HEK293 (cell line): ENCODE measurements around the gene CMTM8.

ENCODE experiments used
- CTCF ChIA-PET: fragments of 350-600 bp; formaldehyde crosslinking; extraction: SDS; loops from one replicate; lab custom pipeline; 2021; ENCODE audit warnings: antibody characterized with exemption; lab: Yijun Ruan, JAX
- POLR2A ChIA-PET: fragments of 300-600 bp; formaldehyde crosslinking; extraction: SDS; loops from one replicate; lab custom pipeline; 2020; ENCODE audit warnings: antibody characterized with exemption, inconsistent platforms; lab: Yijun Ruan, JAX
- H3K27ac ChIP-seq: fragments of 200-500 bp; sonication (Bioruptor generic); 2 replicates; pipeline ENCODE4 v1.5.1; 2014; ENCODE audit warnings: low read depth, low read length, control low read depth, inconsistent platforms; ENCODE audit errors: extremely low read depth
- H3K36me3 ChIP-seq, 2 experiments: fragments of 200-500 bp in 1 of 2; sonication (Bioruptor generic) in 1 of 2; 1 replicate in 1 of 2; 2 replicates in 1 of 2; pipeline ENCODE4 v1.5.1; 2014 to 2017; ENCODE audit warnings: inconsistent platforms in 2 of 2, low read length in 2 of 2; ENCODE audit not compliant: control insufficient read depth in 2 of 2, insufficient read depth in 1 of 2
- H3K4me1 ChIP-seq: fragments of 200-500 bp; sonication (Bioruptor generic); 2 replicates; pipeline ENCODE4 v1.5.1; 2014; ENCODE audit warnings: mild to moderate bottlenecking, low read length, inconsistent platforms; ENCODE audit not compliant: control insufficient read depth, insufficient read depth
- H3K4me3 ChIP-seq: 2 replicates; pipeline ENCODE4 v1.5.1; 2011; ENCODE audit warnings: low read depth, mild to moderate bottlenecking, control low read depth, low read length, moderate library complexity
- H3K9me3 ChIP-seq: fragments of 200-500 bp; sonication (Bioruptor generic); 2 replicates; pipeline ENCODE4 v1.5.1; 2014; ENCODE audit warnings: low read depth, low read length, inconsistent platforms; ENCODE audit not compliant: control insufficient read depth, insufficient read depth
- ATF2 ChIP-seq: fragments of 450-650 bp; formaldehyde crosslinking; IDR thresholded peaks from 2 replicates; pipeline ENCODE4 v1.5.1; 2016; ENCODE audit warnings: missing biosample characterization, missing genetic modification characterization, low read depth
- BCL6B ChIP-seq: fragments of 450-650 bp; formaldehyde crosslinking; IDR thresholded peaks from 2 replicates; pipeline ENCODE4 v1.5.1; 2017; ENCODE audit warnings: missing biosample characterization, missing genetic modification characterization
- GLIS2 ChIP-seq: fragments of 450-650 bp; formaldehyde crosslinking; IDR thresholded peaks from 2 replicates; pipeline ENCODE4 v1.5.1; 2016; ENCODE audit warnings: missing biosample characterization, missing genetic modification characterization
- KLF9 ChIP-seq: fragments of 450-650 bp; formaldehyde crosslinking; IDR thresholded peaks from 2 replicates; pipeline ENCODE4 v1.5.1; 2016; ENCODE audit warnings: missing biosample characterization, missing genetic modification characterization, low read depth
- OSR2 ChIP-seq: fragments of 450-650 bp; formaldehyde crosslinking; IDR thresholded peaks from 2 replicates; pipeline ENCODE4 v1.5.1; 2016; ENCODE audit warnings: missing biosample characterization, missing genetic modification characterization
- PATZ1 ChIP-seq: fragments of 450-650 bp; formaldehyde crosslinking; IDR thresholded peaks from 2 replicates; pipeline ENCODE4 v1.5.1; 2016; ENCODE audit warnings: missing biosample characterization, missing genetic modification characterization
- TCF7L2 ChIP-seq: IDR thresholded peaks from 2 replicates; pipeline ENCODE4 v1.6.1; 2011; ENCODE audit warnings: low read depth, mild to moderate bottlenecking, inconsistent platforms, low read length, moderate library complexity, borderline replicate concordance
- WT1 ChIP-seq: fragments of 450-650 bp; formaldehyde crosslinking; IDR thresholded peaks from 2 replicates; pipeline ENCODE4 v1.5.1; 2016; ENCODE audit warnings: missing biosample characterization, missing genetic modification characterization
- ZBTB8A ChIP-seq: fragments of 450-650 bp; formaldehyde crosslinking; IDR thresholded peaks from 2 replicates; pipeline ENCODE4 v1.5.1; 2016; ENCODE audit warnings: missing biosample characterization, missing genetic modification characterization
- ZFHX2 ChIP-seq: fragments of 450-650 bp; formaldehyde crosslinking; conservative IDR thresholded peaks from 2 replicates; pipeline ENCODE4 v1.5.1; 2016; ENCODE audit warnings: missing biosample characterization, missing genetic modification characterization
- ZNF140 ChIP-seq: fragments of 450-650 bp; formaldehyde crosslinking; IDR thresholded peaks from 2 replicates; pipeline ENCODE4 v1.5.1; 2016; ENCODE audit warnings: missing biosample characterization, missing genetic modification characterization
- ZNF169 ChIP-seq: fragments of 450-650 bp; formaldehyde crosslinking; IDR thresholded peaks from 2 replicates; pipeline ENCODE4 v1.5.1; 2016; ENCODE audit warnings: missing biosample characterization, missing genetic modification characterization
- ZNF239 ChIP-seq: fragments of 450-650 bp; formaldehyde crosslinking; IDR thresholded peaks from 2 replicates; pipeline ENCODE4 v1.5.1; 2016; ENCODE audit warnings: missing biosample characterization, missing genetic modification characterization
- ZNF24 ChIP-seq: fragments of 450-650 bp; formaldehyde crosslinking; IDR thresholded peaks from 2 replicates; pipeline ENCODE4 v1.5.1; 2016; ENCODE audit warnings: missing biosample characterization, missing genetic modification characterization
- ZNF366 ChIP-seq: fragments of 450-650 bp; formaldehyde crosslinking; conservative IDR thresholded peaks from 2 replicates; pipeline ENCODE4 v1.5.1; 2016; ENCODE audit warnings: missing biosample characterization, missing genetic modification characterization
- ZNF529 ChIP-seq: fragments of 450-650 bp; formaldehyde crosslinking; IDR thresholded peaks from 2 replicates; pipeline ENCODE4 v1.5.1; 2017; ENCODE audit warnings: missing genetic modification characterization, missing biosample characterization; ENCODE audit not compliant: insufficient replicate concordance
- ZNF555 ChIP-seq: fragments of 450-650 bp; formaldehyde crosslinking; conservative IDR thresholded peaks from 2 replicates; pipeline ENCODE4 v1.5.1; 2017; ENCODE audit warnings: missing biosample characterization, mild to moderate bottlenecking, missing genetic modification characterization, inconsistent platforms
- ZNF558 ChIP-seq: fragments of 450-650 bp; formaldehyde crosslinking; IDR thresholded peaks from 2 replicates; pipeline ENCODE4 v1.5.1; 2016; ENCODE audit warnings: missing biosample characterization, missing genetic modification characterization
- ZNF585B ChIP-seq: fragments of 450-650 bp; formaldehyde crosslinking; IDR thresholded peaks from 2 replicates; pipeline ENCODE4 v1.5.1; 2016; ENCODE audit warnings: missing biosample characterization, missing genetic modification characterization
- ZNF626 ChIP-seq: fragments of 450-650 bp; sonication (Bioruptor Pico); formaldehyde crosslinking; IDR thresholded peaks from 2 replicates; pipeline ENCODE4 v1.5.1; 2018; ENCODE audit warnings: missing biosample characterization, missing genetic modification characterization, inconsistent platforms
- ZNF707 ChIP-seq: fragments of 450-650 bp; formaldehyde crosslinking; IDR thresholded peaks from 2 replicates; pipeline ENCODE4 v1.5.1; 2016; ENCODE audit warnings: missing biosample characterization, missing genetic modification characterization
- ZSCAN30 ChIP-seq: fragments of 450-650 bp; IDR thresholded peaks from 2 replicates; pipeline ENCODE4 v1.5.1; 2018; ENCODE audit warnings: missing biosample characterization, mild to moderate bottlenecking, missing genetic modification characterization, moderate library complexity
- ZSCAN5A ChIP-seq: fragments of 450-650 bp; formaldehyde crosslinking; IDR thresholded peaks from 2 replicates; pipeline ENCODE4 v1.5.1; 2016; ENCODE audit warnings: missing biosample characterization, missing genetic modification characterization
- TF ChIP-seq, protein P1 (sequence below): fragments of 450-650 bp; formaldehyde crosslinking; IDR thresholded peaks from 2 replicates; pipeline ENCODE4 v1.5.1; 2016; ENCODE audit warnings: missing biosample characterization, missing genetic modification characterization
- TF ChIP-seq, protein P2 (sequence below): fragments of 450-650 bp; formaldehyde crosslinking; IDR thresholded peaks from 2 replicates; pipeline ENCODE4 v1.5.1; 2016; ENCODE audit warnings: missing biosample characterization, missing genetic modification characterization
- TF ChIP-seq, protein P3 (sequence below): fragments of 450-650 bp; formaldehyde crosslinking; optimal IDR thresholded peaks from 2 replicates; pipeline ENCODE3; 2016; ENCODE audit warnings: missing biosample characterization, mild to moderate bottlenecking, missing genetic modification characterization

Gene CMTM8

DNA sequence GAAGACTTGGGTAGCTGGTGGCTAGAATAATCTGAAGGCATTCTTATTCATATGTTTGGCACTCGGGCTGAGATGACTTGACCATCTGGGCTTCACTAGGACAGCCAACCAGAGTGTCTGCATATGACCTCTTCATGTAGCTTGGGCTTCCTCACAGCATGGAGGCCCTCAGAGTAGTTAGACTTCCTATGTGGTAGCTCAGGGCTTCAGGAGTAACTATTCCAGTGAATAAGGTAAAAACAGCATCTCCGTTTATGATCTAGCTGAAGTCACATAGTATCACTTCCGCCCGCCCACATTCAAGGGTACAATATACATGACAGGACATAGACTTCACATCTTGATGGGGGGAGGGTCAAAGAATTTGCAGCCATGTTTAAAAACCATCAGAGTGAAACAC is 18.9 kb upstream of the CMTM8 start:
- POLR2A ChIA-PET, result no interaction called here
- no peak overlapping the region for H3K27ac ChIP-seq
- no peak for TF ChIP-seq ZNF24 (tag by site-specific recombination)
- TF ChIP-seq ATF2 (tag by site-specific recombination), result no peak
- no peak for TF ChIP-seq KLF9 (tag by site-specific recombination)
- TF ChIP-seq, protein P1, sequence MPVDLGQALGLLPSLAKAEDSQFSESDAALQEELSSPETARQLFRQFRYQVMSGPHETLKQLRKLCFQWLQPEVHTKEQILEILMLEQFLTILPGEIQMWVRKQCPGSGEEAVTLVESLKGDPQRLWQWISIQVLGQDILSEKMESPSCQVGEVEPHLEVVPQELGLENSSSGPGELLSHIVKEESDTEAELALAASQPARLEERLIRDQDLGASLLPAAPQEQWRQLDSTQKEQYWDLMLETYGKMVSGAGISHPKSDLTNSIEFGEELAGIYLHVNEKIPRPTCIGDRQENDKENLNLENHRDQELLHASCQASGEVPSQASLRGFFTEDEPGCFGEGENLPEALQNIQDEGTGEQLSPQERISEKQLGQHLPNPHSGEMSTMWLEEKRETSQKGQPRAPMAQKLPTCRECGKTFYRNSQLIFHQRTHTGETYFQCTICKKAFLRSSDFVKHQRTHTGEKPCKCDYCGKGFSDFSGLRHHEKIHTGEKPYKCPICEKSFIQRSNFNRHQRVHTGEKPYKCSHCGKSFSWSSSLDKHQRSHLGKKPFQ (tag by site-specific recombination), result no peak
- TF ChIP-seq ZNF529 (tag by site-specific recombination), result no peak
- TF ChIP-seq ZSCAN30 (tag by site-specific recombination), result no peak
- no peak for TF ChIP-seq ZNF585B (tag by site-specific recombination)
- TF ChIP-seq BCL6B (tag by site-specific recombination), result no peak
- TF ChIP-seq ZNF366, result no peak
- no peak for TF ChIP-seq ZNF558
- TF ChIP-seq ZFHX2 (tag by site-specific recombination), result no peak
- TF ChIP-seq ZNF555 (tag by site-specific recombination), result no peak
- TF ChIP-seq ZSCAN5A, result no peak
- no peak for TF ChIP-seq GLIS2 (tag by site-specific recombination)
- TF ChIP-seq, all 188 proteins: peak for 0
- CTCF ChIA-PET, result interaction anchor here (0.6 kb wide), 1 partner anchor 156 kb away, joined by 3 read pairs; no protein-coding TSS in a partner anchor
- Histone ChIP-seq H3K9me3 (no peaks in the 10 kb centered on the region), H3K4me3 (no peak overlapping the region), H3K4me1 (no peaks in the 10 kb centered on the region), H3K36me3 (no peaks in the 10 kb centered on the region)

GRCh38 chr3:32220006-32220405 is 18.5 kb upstream of the CMTM8 start:
- H3K4me1 ChIP-seq, result no peaks in the 10 kb centered on the region
- no peaks in the 10 kb centered on the region for H3K36me3 ChIP-seq
- H3K9me3 ChIP-seq, result no peaks in the 10 kb centered on the region
- no peak overlapping the region for H3K27ac ChIP-seq
- no peak overlapping the region for H3K4me3 ChIP-seq
- TF ChIP-seq PATZ1 (tag by site-specific recombination), result no peak
- TF ChIP-seq OSR2, result no peak
- no peak for TF ChIP-seq ZNF140 (tag by site-specific recombination)
- TF ChIP-seq ZBTB8A, result no peak
- no peak for TF ChIP-seq ZNF239 (tag by site-specific recombination)
- TF ChIP-seq WT1, result no peak
- no peak for TF ChIP-seq ZNF169 (tag by site-specific recombination)
- no peak for TF ChIP-seq ZNF626 (tag by site-specific recombination)
- TF ChIP-seq, protein P2, sequence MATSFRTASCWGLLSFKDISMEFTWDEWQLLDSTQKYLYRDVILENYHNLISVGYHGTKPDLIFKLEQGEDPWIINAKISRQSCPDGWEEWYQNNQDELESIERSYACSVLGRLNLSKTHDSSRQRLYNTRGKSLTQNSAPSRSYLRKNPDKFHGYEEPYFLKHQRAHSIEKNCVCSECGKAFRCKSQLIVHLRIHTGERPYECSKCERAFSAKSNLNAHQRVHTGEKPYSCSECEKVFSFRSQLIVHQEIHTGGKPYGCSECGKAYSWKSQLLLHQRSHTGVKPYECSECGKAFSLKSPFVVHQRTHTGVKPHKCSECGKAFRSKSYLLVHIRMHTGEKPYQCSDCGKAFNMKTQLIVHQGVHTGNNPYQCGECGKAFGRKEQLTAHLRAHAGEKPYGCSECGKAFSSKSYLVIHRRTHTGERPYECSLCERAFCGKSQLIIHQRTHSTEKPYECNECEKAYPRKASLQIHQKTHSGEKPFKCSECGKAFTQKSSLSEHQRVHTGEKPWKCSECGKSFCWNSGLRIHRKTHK, result no peak
- TF ChIP-seq ZNF707 (tag by site-specific recombination), result no peak
- TF ChIP-seq, protein P3, sequence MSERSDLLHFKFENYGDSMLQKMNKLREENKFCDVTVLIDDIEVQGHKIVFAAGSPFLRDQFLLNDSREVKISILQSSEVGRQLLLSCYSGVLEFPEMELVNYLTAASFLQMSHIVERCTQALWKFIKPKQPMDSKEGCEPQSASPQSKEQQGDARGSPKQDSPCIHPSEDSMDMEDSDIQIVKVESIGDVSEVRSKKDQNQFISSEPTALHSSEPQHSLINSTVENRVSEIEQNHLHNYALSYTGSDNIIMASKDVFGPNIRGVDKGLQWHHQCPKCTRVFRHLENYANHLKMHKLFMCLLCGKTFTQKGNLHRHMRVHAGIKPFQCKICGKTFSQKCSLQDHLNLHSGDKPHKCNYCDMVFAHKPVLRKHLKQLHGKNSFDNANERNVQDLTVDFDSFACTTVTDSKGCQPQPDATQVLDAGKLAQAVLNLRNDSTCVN (tag by site-specific recombination), result no peak
- TF ChIP-seq TCF7L2, result no peak
- ChIA-PET CTCF (interaction anchor here (0.6 kb wide), 1 partner anchor 155 kb away, joined by 3 read pairs; no protein-coding TSS in a partner anchor), POLR2A (no interaction called here)
